CD4-positive, alpha-beta T cell (primary cell): ENCODE results near the gene FBXL13. TPM values are rescaled to one million over a fixed set of nuclear protein-coding genes. Genes with fewer than 3 reads are reported as not detected.
"Not testable (repeated sequence)": the region's sequence is repeated elsewhere in the genome, so short reads cannot be mapped to it uniquely, and the experiment has no call there.

Experiments used
- ATAC-seq: fragments of 200-7000 bp; cut with Tn5 transposase; one replicate; pipeline ENCODE4 v1.10.0; 2022; ENCODE audit warnings: mild to moderate bottlenecking; ENCODE audit not compliant: poor library complexity
- CTCF ChIA-PET: fragments of 350-600 bp; sonication (Branson Sonifier 250); formaldehyde crosslinking; loops from one replicate; lab custom pipeline; 2021; ENCODE audit warnings: antibody characterized with exemption, inconsistent platforms; lab: Charles Lee
- POLR2A ChIA-PET: fragments of 350-600 bp; sonication (Branson Sonifier 250); formaldehyde crosslinking; loops from one replicate; lab custom pipeline; 2021; ENCODE audit warnings: antibody characterized with exemption, inconsistent platforms; lab: Charles Lee
- DNase-seq, 14 experiments: peaks; one replicate each; pipeline ENCODE4 v3.0.0-alpha.2; 2013 to 2020; ENCODE audit warnings: mixed read lengths in 2 of 14
- H3K27ac ChIP-seq, 2 donors: one replicate each; pipeline versions ENCODE4 v1.5.1 to v1.7.0; 2013; ENCODE audit warnings: low read length in 2 of 2, low read depth in 1 of 2, mild to moderate bottlenecking in 1 of 2
- H3K27me3 ChIP-seq, 2 experiments: 1 replicate in 1 of 2; 2 replicates in 1 of 2; pipeline versions ENCODE4 v1.6.1 to v1.7.0; 2013; ENCODE audit warnings: low read length in 2 of 2, control low read depth in 1 of 2, mild to moderate bottlenecking in 1 of 2, moderate library complexity in 1 of 2; ENCODE audit not compliant: insufficient read depth in 2 of 2, control insufficient read depth in 1 of 2
- H3K36me3 ChIP-seq: one replicate; pipeline ENCODE4 v1.6.1; 2013; ENCODE audit warnings: low read length, control low read depth; ENCODE audit not compliant: insufficient read depth
- H3K4me1 ChIP-seq: one replicate; pipeline ENCODE4 v1.6.1; 2013; ENCODE audit warnings: low read length, control low read depth; ENCODE audit not compliant: insufficient read depth
- H3K4me3 ChIP-seq: one replicate; pipeline ENCODE4 v1.5.1; 2013; ENCODE audit warnings: mild to moderate bottlenecking, low read length, moderate library complexity
- H3K9me3 ChIP-seq, 2 experiments: 1 replicate in 1 of 2; 2 replicates in 1 of 2; pipeline versions ENCODE4 v1.6.1 to v1.7.0; 2013; ENCODE audit warnings: low read length in 2 of 2, mild to moderate bottlenecking in 2 of 2, control low read depth in 1 of 2, moderate library complexity in 1 of 2; ENCODE audit not compliant: control insufficient read depth in 1 of 2, insufficient read depth in 1 of 2
- H3K27ac Mint-ChIP-seq: one replicate; pipeline ENCODE4 v1.8.0; 2020; ENCODE audit warnings: mixed read lengths
- H3K27me3 Mint-ChIP-seq: one replicate; pipeline ENCODE4 v1.8.0; 2021; ENCODE audit warnings: mixed read lengths
- H3K36me3 Mint-ChIP-seq: one replicate; pipeline ENCODE4 v1.8.0; 2021; ENCODE audit warnings: low read depth, mixed read lengths
- H3K4me1 Mint-ChIP-seq: one replicate; pipeline ENCODE4 v1.8.0; 2021; ENCODE audit warnings: low read depth, mixed read lengths
- H3K4me3 Mint-ChIP-seq: one replicate; pipeline ENCODE4 v1.8.0; 2020; ENCODE audit warnings: mild to moderate bottlenecking, mixed read lengths
- H3K9me3 Mint-ChIP-seq: one replicate; pipeline ENCODE4 v1.8.0; 2020; ENCODE audit warnings: mixed read lengths
- intact Hi-C, 2 experiments: fragments of 100-400 bp; cut with DNase I in 1 of 2; cut with micrococcal nuclease in 1 of 2; formaldehyde crosslinking; loops; one replicate each; pipeline versions ENCODE4 v1.15.1 to v1.9.0; 2023 to 2025; cut with DNase I, micrococcal nuclease
- total RNA-seq, 174 experiments: library from RNA in 2 of 174; stranded (reverse) in 2 of 174; gene quantifications; one replicate each; pipeline ENCODE4 v1.2.3 and lab custom pipeline; 2021 to 2026
- TF ChIP-seq, protein P1 (sequence below): fragments of 200-600 bp; IDR thresholded peaks from one replicate; pipeline ENCODE4 v1.8.0; 2022; ENCODE audit warnings: antibody characterized with exemption, mild to moderate bottlenecking

Gene FBXL13
- total RNA-seq, 2 experiments from 2014 or later: 0.89 to 1.4 TPM

DNA sequence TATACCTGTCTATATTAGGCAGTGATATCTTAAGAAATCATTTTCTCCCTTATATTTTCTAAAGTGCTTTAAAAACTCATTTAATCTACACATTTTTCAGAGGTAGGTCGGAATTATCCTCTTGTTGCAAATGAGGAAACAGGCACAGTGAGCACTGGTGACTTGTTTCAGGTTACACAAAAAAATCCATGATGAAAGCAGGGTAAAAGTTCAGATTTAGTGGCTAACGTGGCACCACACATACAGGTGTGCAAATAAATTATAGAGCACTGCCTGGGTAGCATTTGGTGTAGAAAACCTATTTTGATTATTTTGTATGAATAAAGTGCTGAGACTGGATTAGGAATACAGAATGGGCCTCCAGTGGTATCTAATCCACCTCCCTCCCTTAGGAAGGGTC, 26.9 kb upstream of the FBXL13 start:
- no peaks in the 10 kb centered on the region for H3K4me1 Mint-ChIP-seq

DNA sequence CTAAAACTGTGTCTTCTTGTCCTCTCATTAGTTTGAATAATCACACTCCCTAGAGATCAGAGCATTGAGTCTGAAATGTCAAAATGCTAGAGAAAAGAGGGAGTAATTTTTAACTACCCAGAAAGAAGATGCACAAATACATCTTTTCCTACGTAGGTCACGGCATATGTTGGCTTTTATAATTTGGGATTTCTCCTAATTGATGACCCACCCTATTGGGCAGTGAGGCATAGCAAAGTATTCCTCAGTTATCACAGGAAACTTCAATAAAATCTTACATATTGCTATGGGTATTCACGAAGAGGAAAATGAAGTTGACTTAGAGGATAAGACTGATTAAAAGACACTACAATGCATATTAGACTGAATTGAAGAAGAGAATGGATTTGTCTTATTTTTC, 25.8 kb upstream of the FBXL13 start:
- H3K36me3 ChIP-seq: peaks cover 41% of the 10 kb centered on the region
- POLR2A ChIA-PET: no interaction called here
- no peaks in the 10 kb centered on the region for H3K27me3 ChIP-seq
- no peak for DNase-seq
- no peak overlapping the region for H3K27ac ChIP-seq
- no peak overlapping the region for H3K4me3 ChIP-seq
- TF ChIP-seq, protein P1, sequence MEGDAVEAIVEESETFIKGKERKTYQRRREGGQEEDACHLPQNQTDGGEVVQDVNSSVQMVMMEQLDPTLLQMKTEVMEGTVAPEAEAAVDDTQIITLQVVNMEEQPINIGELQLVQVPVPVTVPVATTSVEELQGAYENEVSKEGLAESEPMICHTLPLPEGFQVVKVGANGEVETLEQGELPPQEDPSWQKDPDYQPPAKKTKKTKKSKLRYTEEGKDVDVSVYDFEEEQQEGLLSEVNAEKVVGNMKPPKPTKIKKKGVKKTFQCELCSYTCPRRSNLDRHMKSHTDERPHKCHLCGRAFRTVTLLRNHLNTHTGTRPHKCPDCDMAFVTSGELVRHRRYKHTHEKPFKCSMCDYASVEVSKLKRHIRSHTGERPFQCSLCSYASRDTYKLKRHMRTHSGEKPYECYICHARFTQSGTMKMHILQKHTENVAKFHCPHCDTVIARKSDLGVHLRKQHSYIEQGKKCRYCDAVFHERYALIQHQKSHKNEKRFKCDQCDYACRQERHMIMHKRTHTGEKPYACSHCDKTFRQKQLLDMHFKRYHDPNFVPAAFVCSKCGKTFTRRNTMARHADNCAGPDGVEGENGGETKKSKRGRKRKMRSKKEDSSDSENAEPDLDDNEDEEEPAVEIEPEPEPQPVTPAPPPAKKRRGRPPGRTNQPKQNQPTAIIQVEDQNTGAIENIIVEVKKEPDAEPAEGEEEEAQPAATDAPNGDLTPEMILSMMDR: no peak
- peaks cover 71% of the 10 kb centered on the region for H3K36me3 Mint-ChIP-seq
- H3K4me1 Mint-ChIP-seq: no peaks in the 10 kb centered on the region
- peak overlapping the region; percentile 22 for H3K27ac Mint-ChIP-seq
- H3K4me1 ChIP-seq: no peaks in the 10 kb centered on the region
- no peaks in the 10 kb centered on the region for H3K27me3 Mint-ChIP-seq
- intact Hi-C loops: no loop called here
- no peak overlapping the region for H3K4me3 Mint-ChIP-seq
- CTCF ChIA-PET: no interaction called here
- no peak for ATAC-seq
- H3K9me3 ChIP-seq: no peaks in the 10 kb centered on the region
- H3K9me3 Mint-ChIP-seq: no peaks in the 10 kb centered on the region

More for the DNA sequence above, 26.9 kb upstream of the FBXL13 start:
- no peak overlapping the region for H3K27ac Mint-ChIP-seq
- no peak for ATAC-seq
- Histone ChIP-seq H3K27me3 (no peaks in the 10 kb centered on the region), H3K4me3 (no peak overlapping the region), H3K9me3 (no peaks in the 10 kb centered on the region), H3K27ac (no peak overlapping the region), H3K4me1 (no peaks in the 10 kb centered on the region), H3K36me3 (peaks cover 33% of the 10 kb centered on the region)
- TF ChIP-seq, protein P1: no peak
- H3K27me3 Mint-ChIP-seq: no peaks in the 10 kb centered on the region
- peaks cover 63% of the 10 kb centered on the region for H3K36me3 Mint-ChIP-seq
- no peak for DNase-seq
- no peak overlapping the region for H3K4me3 Mint-ChIP-seq
- intact Hi-C loops: no loop called here
- POLR2A ChIA-PET: interaction anchor here (1.7 kb wide), 1 partner anchor 26 kb away, joined by 4 read pairs; the partner anchor contains the start of genes ARMC10 and FBXL13
- no peaks in the 10 kb centered on the region for H3K9me3 Mint-ChIP-seq
- CTCF ChIA-PET: no interaction called here

DNA sequence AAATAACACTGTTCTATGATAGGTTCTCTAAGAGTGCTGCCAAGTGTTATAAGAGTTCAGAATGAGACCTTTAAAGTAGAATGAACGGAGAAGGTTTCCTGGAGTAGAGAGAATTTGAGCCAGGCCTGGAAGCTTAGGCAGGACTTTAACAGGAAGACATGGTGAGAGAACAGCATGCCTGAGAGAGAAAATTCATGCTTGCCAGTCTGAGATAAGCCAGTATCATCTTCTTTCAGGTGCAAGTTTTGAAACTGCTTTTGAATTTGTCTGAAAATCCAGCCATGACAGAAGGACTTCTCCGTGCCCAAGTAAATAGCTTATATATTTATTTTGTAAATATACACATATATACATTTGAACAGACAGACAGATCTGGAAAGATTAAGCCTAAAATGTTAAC, 22.4 kb upstream of the FBXL13 start:
- H3K36me3 ChIP-seq: peaks cover 28% of the 10 kb centered on the region
- peaks cover 70% of the 10 kb centered on the region for H3K36me3 Mint-ChIP-seq
- H3K27me3 Mint-ChIP-seq: no peaks in the 10 kb centered on the region
- no peak overlapping the region for H3K27ac Mint-ChIP-seq
- no peaks in the 10 kb centered on the region for H3K9me3 Mint-ChIP-seq
- H3K27ac ChIP-seq: no peak overlapping the region
- H3K27me3 ChIP-seq: no peaks in the 10 kb centered on the region
- H3K4me1 Mint-ChIP-seq: no peaks in the 10 kb centered on the region
- TF ChIP-seq, protein P1: no peak
- intact Hi-C loops: no loop called here
- DNase-seq: no peak
- H3K9me3 ChIP-seq: peaks cover 0 to 4% of the 10 kb centered on the region in 2 experiments
- ChIA-PET CTCF (interaction anchor here (1.5 kb wide), 1 partner anchor 22 kb away, joined by 3 read pairs; the partner anchor contains the start of gene ARMC10), POLR2A (interaction anchor here (1.3 kb wide), 1 partner anchor 21 kb away, joined by 3 read pairs; no protein-coding TSS in a partner anchor)
- no peak for ATAC-seq
- H3K4me3 Mint-ChIP-seq: no peak overlapping the region
- no peaks in the 10 kb centered on the region for H3K4me1 ChIP-seq
- H3K4me3 ChIP-seq: no peak overlapping the region

DNA sequence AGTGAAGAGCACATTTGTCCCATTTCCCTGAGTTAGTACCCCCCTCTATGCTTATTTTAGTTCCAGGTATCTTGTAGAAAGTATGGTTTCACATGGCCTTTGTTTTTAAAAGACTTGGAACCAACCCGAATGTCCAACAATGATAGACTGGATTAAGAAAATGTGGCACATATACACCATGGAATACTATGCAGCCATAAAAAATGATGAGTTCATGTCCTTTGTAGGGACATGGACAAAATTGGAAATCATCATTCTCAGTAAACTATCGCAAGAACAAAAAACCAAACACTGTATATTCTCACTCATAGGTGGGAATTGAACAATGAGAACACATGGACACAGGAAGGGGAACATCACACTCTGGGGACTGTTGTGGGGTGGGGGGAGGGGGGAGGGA, 21.0 kb upstream of the FBXL13 start:
- H3K9me3 Mint-ChIP-seq, H3K4me1 ChIP-seq, DNase-seq, H3K27ac Mint-ChIP-seq, H3K4me3 ChIP-seq, H3K27ac ChIP-seq, H3K9me3 ChIP-seq, intact Hi-C loops, H3K4me3 Mint-ChIP-seq, ATAC-seq, H3K27me3 ChIP-seq, H3K27me3 Mint-ChIP-seq, POLR2A ChIA-PET, H3K4me1 Mint-ChIP-seq: not testable (repeated sequence)
- peaks cover 68% of the 10 kb centered on the region for H3K36me3 Mint-ChIP-seq
- H3K36me3 ChIP-seq: peaks cover 31% of the 10 kb centered on the region
- CTCF ChIA-PET: interaction anchor here (1.5 kb wide), 1 partner anchor 20 kb away, joined by 3 read pairs; the partner anchor contains the start of gene ARMC10
